Measurements from ENCODE around the gene TEX36.

The TEX36 gene

DNA sequence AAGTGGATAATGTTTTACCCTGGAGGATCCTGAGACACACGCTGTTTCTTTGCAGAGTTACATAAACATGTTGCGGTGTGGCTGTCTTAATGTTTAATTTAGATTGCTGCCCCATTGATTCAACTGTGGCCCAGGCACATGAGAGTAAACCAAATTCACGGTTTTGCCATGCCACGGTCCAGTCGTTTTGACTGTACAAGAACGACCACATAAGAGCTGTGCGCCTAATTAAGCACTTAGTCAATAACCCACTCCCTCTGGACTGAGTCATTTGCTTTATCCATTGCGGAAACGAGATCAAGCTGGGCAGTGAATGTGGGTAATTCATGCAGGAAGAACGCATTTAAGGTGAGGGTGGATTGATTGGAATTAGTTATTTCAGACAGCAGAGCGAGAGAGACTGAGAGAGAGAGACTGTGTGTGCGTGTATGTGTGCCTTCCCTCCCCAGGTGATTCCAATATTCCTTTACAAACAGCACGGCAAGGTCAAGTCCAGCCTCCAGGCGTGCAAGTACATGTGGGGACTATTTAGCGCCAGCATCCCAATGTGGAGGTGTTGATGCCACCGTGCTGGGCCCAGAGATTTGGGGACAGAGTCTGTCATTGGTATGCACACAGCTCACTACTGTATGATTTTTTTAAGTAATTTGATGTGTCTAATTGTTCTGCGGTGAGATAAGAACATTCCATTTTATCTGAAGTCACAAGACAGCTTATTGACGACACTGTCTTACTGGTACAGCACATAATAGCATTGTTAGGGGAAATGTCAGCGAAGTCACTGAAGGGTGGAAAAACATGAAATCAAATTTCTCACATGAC, 8.4 kb upstream of the TEX36 start:
- Histone ChIP-seq H3K4me1 (ENCODE audit: control insufficient read depth, insufficient read depth, low read length) (no peaks in the 10 kb centered on the region; the same call in 1 of the 2 replicates), H3K4me3 (ENCODE audit: low read depth, low read length) (no peak overlapping the region), H3K36me3 (ENCODE audit: control insufficient read depth, insufficient read depth, low read length) (no peaks in the 10 kb centered on the region), H3K27ac (ENCODE audit: low read depth, low read length) (no peak overlapping the region), H3K27me3 (ENCODE audit: control insufficient read depth, insufficient read depth, low read length) (no peaks in the 10 kb centered on the region), H3K9ac (ENCODE audit: low read length) (no peak overlapping the region), H3K9me3 (ENCODE audit: control insufficient read depth, insufficient read depth, low read depth, low read length) (no peaks in the 10 kb centered on the region)

DNA sequence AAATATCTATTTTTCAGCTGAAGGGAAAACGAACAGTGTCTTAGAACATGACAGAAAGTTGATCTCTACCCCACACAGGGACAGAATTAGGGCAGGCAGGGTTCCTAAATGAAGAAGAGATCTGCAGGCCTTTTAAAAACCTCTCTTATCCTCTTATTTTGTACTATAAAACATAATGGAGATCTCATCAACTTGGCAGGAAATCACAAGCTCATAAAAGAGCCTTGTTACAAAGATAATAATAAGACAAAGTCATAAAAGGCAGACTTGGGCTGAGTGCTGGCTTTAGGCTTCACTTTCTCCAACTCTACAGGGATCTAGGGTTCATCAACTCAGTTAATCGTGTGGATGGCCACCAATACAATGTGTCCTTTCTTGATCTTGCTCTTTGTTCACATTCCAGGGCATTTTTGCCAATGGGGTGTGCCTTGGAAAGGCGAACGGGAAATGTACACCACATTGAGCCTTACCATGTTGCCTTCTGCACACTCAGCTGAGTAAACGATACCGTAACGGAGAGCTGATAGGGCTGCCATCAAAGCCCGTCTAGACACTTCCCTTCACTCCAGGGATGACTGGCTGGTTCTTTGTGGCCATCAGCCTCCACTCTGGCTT, 7.1 kb upstream of the TEX36 start:
- H3K9me3 ChIP-seq (ENCODE audit: control insufficient read depth, insufficient read depth, low read depth, low read length): no peaks in the 10 kb centered on the region
- no peak overlapping the region for H3K9ac ChIP-seq (ENCODE audit: low read length)
- H3K27me3 ChIP-seq (ENCODE audit: control insufficient read depth, insufficient read depth, low read length): no peaks in the 10 kb centered on the region
- no peaks in the 10 kb centered on the region; the same call in 1 of the 2 replicates for H3K4me1 ChIP-seq (ENCODE audit: control insufficient read depth, insufficient read depth, low read length)
- no peak overlapping the region for H3K4me3 ChIP-seq (ENCODE audit: low read depth, low read length)
- no peaks in the 10 kb centered on the region for H3K36me3 ChIP-seq (ENCODE audit: control insufficient read depth, insufficient read depth, low read length)
- H3K27ac ChIP-seq (ENCODE audit: low read depth, low read length): no peak overlapping the region

DNA sequence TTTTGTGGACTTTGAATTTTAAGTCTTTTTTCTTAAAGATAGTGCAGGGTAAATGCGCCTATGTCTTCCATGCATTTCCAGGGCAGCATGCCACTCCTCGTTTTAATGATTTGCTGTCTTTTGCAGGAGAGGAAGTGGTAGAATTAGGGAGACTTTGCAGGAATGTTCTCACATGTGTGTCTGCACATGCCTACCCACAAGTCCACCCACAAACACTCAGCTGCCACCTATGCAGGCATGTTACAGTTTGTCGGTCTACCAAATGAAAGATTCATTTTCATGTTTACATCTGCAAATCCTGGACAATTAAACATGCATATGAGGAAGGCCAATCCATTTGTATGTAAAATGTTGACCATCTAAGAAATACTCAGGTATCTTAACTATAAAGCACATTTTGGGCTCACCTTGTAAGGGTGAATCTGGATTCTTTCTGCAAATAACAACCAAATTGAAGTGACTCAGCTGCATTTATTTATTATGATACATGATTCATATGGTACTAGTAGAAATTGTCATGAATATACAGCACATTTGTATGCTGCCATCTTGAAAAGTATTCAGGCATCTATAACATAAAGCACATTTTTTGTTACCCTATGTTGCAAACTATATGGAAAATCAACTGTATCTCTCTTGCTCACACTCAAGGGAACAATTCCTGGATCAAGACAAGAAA, 4.7 kb upstream of the TEX36 start:
- Histone ChIP-seq H3K36me3 (ENCODE audit: control insufficient read depth, insufficient read depth, low read length) (no peaks in the 10 kb centered on the region), H3K27me3 (ENCODE audit: control insufficient read depth, insufficient read depth, low read length) (no peaks in the 10 kb centered on the region), H3K9ac (ENCODE audit: low read length) (no peak overlapping the region), H3K4me1 (ENCODE audit: control insufficient read depth, insufficient read depth, low read length) (no peaks in the 10 kb centered on the region), H3K4me3 (ENCODE audit: low read depth, low read length) (no peak overlapping the region), H3K27ac (ENCODE audit: low read depth, low read length) (no peak overlapping the region), H3K9me3 (ENCODE audit: control insufficient read depth, insufficient read depth, low read depth, low read length) (no peaks in the 10 kb centered on the region)

DNA sequence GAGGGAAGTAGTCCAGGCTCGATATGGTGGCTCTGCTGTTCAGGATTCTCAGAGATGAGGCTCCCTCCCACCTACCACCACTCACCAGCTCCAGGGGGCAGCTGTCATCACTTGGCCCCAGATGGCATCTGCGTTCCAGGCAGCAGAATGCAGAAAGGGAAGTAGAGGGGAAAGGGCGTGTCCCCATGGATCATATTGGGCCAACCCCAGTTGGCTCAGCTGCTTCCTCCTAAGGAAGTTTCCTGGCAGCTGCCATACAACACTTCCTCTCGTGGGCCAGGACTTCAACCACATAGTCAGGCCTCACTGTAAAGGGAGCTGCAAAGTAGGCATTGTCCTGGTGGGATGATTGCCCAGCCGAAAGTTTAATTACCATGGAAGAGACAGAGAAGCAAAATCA, 1.6 kb upstream of the TEX36 start:
- Histone ChIP-seq H3K4me3 (ENCODE audit: low read depth, low read length) (no peak overlapping the region), H3K36me3 (ENCODE audit: control insufficient read depth, insufficient read depth, low read length) (no peaks in the 10 kb centered on the region), H3K27me3 (ENCODE audit: control insufficient read depth, insufficient read depth, low read length) (no peaks in the 10 kb centered on the region), H3K9ac (ENCODE audit: low read length) (no peak overlapping the region), H3K4me1 (ENCODE audit: control insufficient read depth, insufficient read depth, low read length) (no peaks in the 10 kb centered on the region), H3K27ac (ENCODE audit: low read depth, low read length) (no peak overlapping the region), H3K9me3 (ENCODE audit: control insufficient read depth, insufficient read depth, low read depth, low read length) (no peaks in the 10 kb centered on the region)

DNA sequence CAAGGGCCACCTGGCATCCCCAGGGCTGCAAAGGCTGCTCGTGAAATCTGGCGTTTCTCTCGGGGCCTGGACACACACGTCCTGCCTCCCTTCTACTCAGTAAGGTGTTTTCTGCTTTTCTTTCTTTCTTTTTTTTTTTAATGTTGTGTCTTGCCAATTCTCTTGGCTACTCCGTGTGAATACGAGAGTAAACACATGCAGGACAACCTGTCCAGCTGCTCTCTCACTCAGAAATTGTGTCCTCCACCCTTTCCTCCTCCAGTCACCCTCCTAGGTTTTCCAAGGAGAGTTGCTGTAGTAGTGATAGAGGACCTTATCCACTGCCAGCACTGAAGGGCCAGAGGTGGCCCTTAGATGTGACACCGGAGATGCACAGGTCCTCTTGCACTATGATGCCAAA, 858 bp upstream of the TEX36 start:
- no peak overlapping the region for H3K27ac ChIP-seq (ENCODE audit: low read depth, low read length)
- no peaks in the 10 kb centered on the region for H3K4me1 ChIP-seq (ENCODE audit: control insufficient read depth, insufficient read depth, low read length)
- H3K4me3 ChIP-seq (ENCODE audit: low read depth, low read length): no peak overlapping the region
- H3K9me3 ChIP-seq (ENCODE audit: control insufficient read depth, insufficient read depth, low read depth, low read length): no peaks in the 10 kb centered on the region
- no peak overlapping the region for H3K9ac ChIP-seq (ENCODE audit: low read length)
- no peaks in the 10 kb centered on the region for H3K36me3 ChIP-seq (ENCODE audit: control insufficient read depth, insufficient read depth, low read length)
- no peaks in the 10 kb centered on the region for H3K27me3 ChIP-seq (ENCODE audit: control insufficient read depth, insufficient read depth, low read length)

DNA sequence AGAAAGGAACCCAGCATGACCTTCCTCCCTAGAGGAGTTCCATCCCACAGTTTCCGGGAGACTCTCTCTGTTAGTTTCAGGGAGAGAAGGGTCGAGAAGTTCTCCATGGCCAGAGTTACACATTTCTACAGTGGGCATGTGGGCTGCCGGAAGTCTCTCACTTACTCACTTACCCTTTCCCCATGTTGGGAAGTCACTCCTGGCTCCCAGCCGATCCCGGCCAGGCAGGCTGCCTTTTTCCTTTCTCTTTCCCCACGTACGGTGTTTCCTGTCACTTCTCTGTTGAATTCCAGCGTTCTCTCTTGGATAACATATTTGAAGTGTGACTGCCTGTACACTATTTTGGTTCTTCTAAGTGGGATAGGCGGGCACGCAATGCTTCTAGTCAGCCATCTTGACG, 3.5 kb downstream of the TEX36 start:
- no peaks in the 10 kb centered on the region for H3K9me3 ChIP-seq (ENCODE audit: control insufficient read depth, insufficient read depth, low read depth, low read length)
- no peak overlapping the region for H3K4me3 ChIP-seq (ENCODE audit: low read depth, low read length)
- no peak overlapping the region for H3K9ac ChIP-seq (ENCODE audit: low read length)
- no peaks in the 10 kb centered on the region for H3K36me3 ChIP-seq (ENCODE audit: control insufficient read depth, insufficient read depth, low read length)
- H3K4me1 ChIP-seq (ENCODE audit: control insufficient read depth, insufficient read depth, low read length): no peaks in the 10 kb centered on the region
- no peaks in the 10 kb centered on the region for H3K27me3 ChIP-seq (ENCODE audit: control insufficient read depth, insufficient read depth, low read length)
- no peak overlapping the region for H3K27ac ChIP-seq (ENCODE audit: low read depth, low read length)

DNA sequence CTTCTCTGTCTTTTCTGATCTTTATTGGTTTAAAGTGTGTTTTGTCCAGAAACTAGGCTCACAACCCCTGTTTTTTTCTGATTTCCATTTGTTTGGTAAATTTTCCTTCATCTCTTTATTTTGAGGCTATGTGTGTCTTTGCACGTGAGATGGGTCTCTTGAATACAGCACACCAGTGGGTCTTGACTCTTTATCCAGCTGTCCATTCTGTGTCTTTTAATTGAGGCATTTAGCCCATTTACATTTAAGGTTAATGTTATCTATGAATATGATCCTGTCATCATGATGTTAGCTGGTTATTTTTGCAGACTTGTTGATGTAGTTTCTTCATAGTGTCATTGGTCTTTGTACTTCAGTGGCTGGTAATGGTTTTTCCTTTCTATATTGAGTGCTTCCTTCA, 10.1 kb downstream of the TEX36 start:
- Histone ChIP-seq H3K27ac (ENCODE audit: low read depth, low read length) (no peak overlapping the region), H3K9ac (ENCODE audit: low read length) (no peak overlapping the region), H3K4me3 (ENCODE audit: low read depth, low read length) (no peak overlapping the region), H3K27me3 (ENCODE audit: control insufficient read depth, insufficient read depth, low read length) (no peaks in the 10 kb centered on the region), H3K9me3 (ENCODE audit: control insufficient read depth, insufficient read depth, low read depth, low read length) (no peaks in the 10 kb centered on the region), H3K36me3 (ENCODE audit: control insufficient read depth, insufficient read depth, low read length) (no peaks in the 10 kb centered on the region), H3K4me1 (ENCODE audit: control insufficient read depth, insufficient read depth, low read length) (no peaks in the 10 kb centered on the region)

DNA sequence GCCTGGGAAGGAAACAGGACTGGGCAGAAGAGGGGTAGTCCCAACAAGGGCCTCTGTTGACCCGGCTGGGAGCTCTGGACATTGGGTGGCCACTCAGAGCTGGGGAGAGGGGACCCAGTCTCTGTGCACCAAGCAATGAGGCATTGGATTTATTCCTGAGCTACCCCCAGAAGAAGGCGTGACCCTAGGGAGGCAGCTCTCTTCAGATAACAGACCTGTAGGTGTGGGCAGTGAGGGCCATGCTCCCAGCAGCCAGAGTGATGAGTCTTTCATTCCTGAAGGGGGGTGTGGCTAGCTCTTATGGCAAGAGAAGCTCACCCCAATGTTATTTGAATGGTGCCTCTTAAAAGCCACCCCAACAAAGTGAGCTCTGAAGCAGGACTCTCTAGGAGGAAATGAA, 20.4 kb downstream of the TEX36 start:
- no peaks in the 10 kb centered on the region for H3K36me3 ChIP-seq (ENCODE audit: control insufficient read depth, insufficient read depth, low read length)
- no peak overlapping the region for H3K27ac ChIP-seq (ENCODE audit: low read depth, low read length)
- no peak overlapping the region for H3K4me3 ChIP-seq (ENCODE audit: low read depth, low read length)
- no peaks in the 10 kb centered on the region; the same call in 1 of the 2 replicates for H3K4me1 ChIP-seq (ENCODE audit: control insufficient read depth, insufficient read depth, low read length)
- H3K9me3 ChIP-seq (ENCODE audit: control insufficient read depth, insufficient read depth, low read depth, low read length): 0 out of 2 replicates have a peak, but pooled peaks cover 2% of the 10 kb centered on the region
- H3K9ac ChIP-seq (ENCODE audit: low read length): no peak overlapping the region
- no peaks in the 10 kb centered on the region for H3K27me3 ChIP-seq (ENCODE audit: control insufficient read depth, insufficient read depth, low read length)

DNA sequence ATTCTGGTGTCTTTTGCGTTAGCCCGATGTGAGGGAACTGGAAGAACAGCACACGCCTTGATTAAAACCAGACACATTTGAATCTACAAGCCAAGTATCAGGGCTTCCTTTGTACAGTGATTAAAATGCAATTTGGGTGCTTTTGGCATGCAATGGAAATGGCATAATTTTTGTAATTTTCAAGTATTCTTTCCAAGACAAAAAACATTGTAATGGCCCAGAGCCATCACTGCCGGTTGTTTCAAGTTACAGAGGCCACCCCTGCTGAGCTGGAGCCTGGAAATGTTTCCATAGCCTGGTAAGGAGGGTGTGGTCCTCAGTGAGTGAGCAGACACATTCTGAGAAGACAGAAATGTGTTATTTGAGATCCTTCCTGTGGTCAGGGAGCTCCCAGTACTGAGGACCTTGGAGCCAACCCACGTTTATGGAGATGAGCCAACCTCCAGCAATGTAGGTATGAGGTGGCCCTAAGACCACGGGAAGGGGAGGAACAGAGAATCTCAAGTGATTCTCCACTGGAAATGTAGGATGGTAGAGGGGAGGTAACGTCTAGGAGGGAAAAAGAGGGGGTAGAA, 20.9 kb downstream of the TEX36 start:
- no peak overlapping the region for H3K4me3 ChIP-seq (ENCODE audit: low read depth, low read length)
- no peaks in the 10 kb centered on the region for H3K27me3 ChIP-seq (ENCODE audit: control insufficient read depth, insufficient read depth, low read length)
- H3K36me3 ChIP-seq (ENCODE audit: control insufficient read depth, insufficient read depth, low read length): no peaks in the 10 kb centered on the region
- no peak overlapping the region for H3K27ac ChIP-seq (ENCODE audit: low read depth, low read length)
- H3K9me3 ChIP-seq (ENCODE audit: control insufficient read depth, insufficient read depth, low read depth, low read length): no peaks in the 10 kb centered on the region
- H3K4me1 ChIP-seq (ENCODE audit: control insufficient read depth, insufficient read depth, low read length): no peaks in the 10 kb centered on the region; the same call in 1 of the 2 replicates
- no peak overlapping the region for H3K9ac ChIP-seq (ENCODE audit: low read length)

DNA sequence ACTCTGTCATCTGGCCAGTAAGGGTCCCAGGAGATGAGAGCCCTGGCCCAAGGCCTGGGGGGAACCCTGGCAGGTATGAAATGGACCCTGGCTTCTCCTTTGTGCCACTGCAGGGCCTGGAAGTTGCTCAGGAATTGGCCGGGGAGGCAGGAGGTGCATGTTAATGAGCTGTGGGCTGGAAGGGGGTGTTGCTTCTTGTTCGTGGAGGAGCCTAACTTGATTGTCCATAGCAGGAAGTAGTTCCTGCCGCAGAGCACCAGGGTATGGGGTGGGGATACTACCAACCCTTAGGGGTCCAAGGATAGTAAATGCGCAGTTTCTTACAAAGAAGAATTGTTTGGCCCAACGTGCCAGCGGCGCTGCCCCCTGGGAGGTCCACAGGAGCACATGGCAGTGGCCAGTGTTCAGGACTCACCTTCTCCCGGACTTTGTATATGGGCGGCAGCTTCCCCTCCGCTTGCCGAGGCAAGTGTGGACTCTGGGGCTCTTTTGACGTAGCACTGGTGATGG, 21.5 kb downstream of the TEX36 start:
- no peaks in the 10 kb centered on the region; the same call in 1 of the 2 replicates for H3K4me1 ChIP-seq (ENCODE audit: control insufficient read depth, insufficient read depth, low read length)
- H3K9ac ChIP-seq (ENCODE audit: low read length): no peak overlapping the region
- H3K27me3 ChIP-seq (ENCODE audit: control insufficient read depth, insufficient read depth, low read length): no peaks in the 10 kb centered on the region
- no peaks in the 10 kb centered on the region for H3K36me3 ChIP-seq (ENCODE audit: control insufficient read depth, insufficient read depth, low read length)
- no peak overlapping the region for H3K27ac ChIP-seq (ENCODE audit: low read depth, low read length)
- no peaks in the 10 kb centered on the region for H3K9me3 ChIP-seq (ENCODE audit: control insufficient read depth, insufficient read depth, low read depth, low read length)
- H3K4me3 ChIP-seq (ENCODE audit: low read depth, low read length): no peak overlapping the region
